GM18508 (cell line): ENCODE results near the gene OR4C12.
"Not testable (repeated sequence)": the region's sequence is repeated elsewhere in the genome, so short reads cannot be mapped to it uniquely, and the experiment has no call there.

Source experiments
- ATAC-seq: cut with Tn5 transposase; IDR thresholded peaks from one replicate; pipeline ENCODE4 v1.9.1; 2021; ENCODE audit warnings: moderate number of reproducible peaks; ENCODE audit not compliant: insufficient read depth, unreplicated experiment

OR4C12 gene

GRCh38 chr11:49982435-49982834, at the start of gene OR4C12:
TSS of gene OR4C12 (minus strand) at chr11:49982535. CDS start at chr11:49982501, 34 bp downstream.
- not testable (repeated sequence) for ATAC-seq

- ATAC-seq: no peak
Measured at GRCh38 chr11:50030193-50030592, 47.9 kb upstream of the OR4C12 start.

GRCh38 chr11:49995565-49995964, 13.2 kb upstream of the OR4C12 start:
- no peak for ATAC-seq

GRCh38 chr11:49973439-49973838, 8.9 kb downstream of the OR4C12 start:
- ATAC-seq: not testable (repeated sequence)

GRCh38 chr11:49952091-49952490, 30.2 kb downstream of the OR4C12 start, which contains the start of gene OR4C13:
TSS of gene OR4C13 (plus strand) at chr11:49952391. CDS start at chr11:49952423, 32 bp downstream.
- ATAC-seq: no peak

GRCh38 chr11:49948701-49949100, 33.6 kb downstream of the OR4C12 start:
- ATAC-seq: not testable (repeated sequence)
